Suprapubic skin (tissue), 3 donors: ENCODE data around the gene CKM.

Source experiments
- EP300 ChIP-seq: sonication (generic); formaldehyde crosslinking; IDR thresholded peaks from one replicate; pipeline ENCODE4 v1.6.1; 2017; ENCODE audit warnings: antibody characterized with exemption
- TF ChIP-seq, protein P1 (sequence below), 2 donors: fragments of 200-600 bp in 1 of 2; fragments of 450-650 bp in 1 of 2; sonication (generic) in 1 of 2; IDR thresholded peaks; one replicate each; pipeline ENCODE4 v1.5.1; 2016 to 2019; ENCODE audit warnings: antibody characterized with exemption in 2 of 2, mild to moderate bottlenecking in 1 of 2, moderate library complexity in 1 of 2

DNA sequence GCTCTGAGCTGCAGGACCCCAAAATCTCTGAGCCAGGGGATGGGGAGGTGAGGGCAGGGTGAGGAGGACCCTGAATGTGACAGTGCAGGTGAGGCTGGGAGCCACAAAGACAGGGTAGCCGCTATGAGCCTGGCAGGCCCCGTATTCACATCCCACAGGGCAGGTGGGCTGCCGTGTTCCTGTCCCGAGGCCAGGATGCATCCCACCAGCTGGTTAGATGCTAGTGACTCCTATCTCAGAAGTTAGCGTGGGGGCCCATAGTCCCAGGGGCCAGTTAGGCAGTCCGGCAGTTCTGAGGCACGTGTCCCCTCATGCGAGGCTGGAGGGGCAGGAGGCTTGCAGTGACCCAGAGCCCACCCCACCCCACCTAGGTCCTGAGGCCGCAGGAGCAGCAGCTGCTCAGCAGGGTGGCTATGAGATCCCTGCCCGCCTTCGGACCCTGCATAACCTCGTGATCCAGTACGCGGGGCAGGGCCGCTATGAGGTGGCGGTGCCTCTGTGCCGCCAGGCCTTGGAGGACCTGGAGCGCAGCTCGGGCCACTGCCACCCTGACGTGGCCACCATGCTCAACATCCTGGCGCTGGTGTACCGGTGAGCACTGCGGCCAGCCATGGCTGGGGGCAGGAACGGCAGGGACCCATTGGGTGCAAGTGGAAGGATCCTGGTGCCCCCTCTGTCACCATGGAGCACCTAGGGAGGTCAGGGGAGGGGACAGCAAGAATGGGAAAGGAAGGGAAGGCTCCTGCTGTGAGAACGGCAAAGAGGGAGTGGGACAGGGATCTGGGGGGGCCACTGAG, 25.1 kb upstream of the CKM start:
- no peak for TF ChIP-seq EP300
- TF ChIP-seq, protein P1, sequence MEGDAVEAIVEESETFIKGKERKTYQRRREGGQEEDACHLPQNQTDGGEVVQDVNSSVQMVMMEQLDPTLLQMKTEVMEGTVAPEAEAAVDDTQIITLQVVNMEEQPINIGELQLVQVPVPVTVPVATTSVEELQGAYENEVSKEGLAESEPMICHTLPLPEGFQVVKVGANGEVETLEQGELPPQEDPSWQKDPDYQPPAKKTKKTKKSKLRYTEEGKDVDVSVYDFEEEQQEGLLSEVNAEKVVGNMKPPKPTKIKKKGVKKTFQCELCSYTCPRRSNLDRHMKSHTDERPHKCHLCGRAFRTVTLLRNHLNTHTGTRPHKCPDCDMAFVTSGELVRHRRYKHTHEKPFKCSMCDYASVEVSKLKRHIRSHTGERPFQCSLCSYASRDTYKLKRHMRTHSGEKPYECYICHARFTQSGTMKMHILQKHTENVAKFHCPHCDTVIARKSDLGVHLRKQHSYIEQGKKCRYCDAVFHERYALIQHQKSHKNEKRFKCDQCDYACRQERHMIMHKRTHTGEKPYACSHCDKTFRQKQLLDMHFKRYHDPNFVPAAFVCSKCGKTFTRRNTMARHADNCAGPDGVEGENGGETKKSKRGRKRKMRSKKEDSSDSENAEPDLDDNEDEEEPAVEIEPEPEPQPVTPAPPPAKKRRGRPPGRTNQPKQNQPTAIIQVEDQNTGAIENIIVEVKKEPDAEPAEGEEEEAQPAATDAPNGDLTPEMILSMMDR (IDR thresholded peaks at IDR 0.05) = no peak
